Right lobe of liver (tissue), 4 donors: ENCODE measurements around the gene TCTN2.

ENCODE experiments used
- POLR2A ChIP-seq: fragments of 450-650 bp; IDR thresholded peaks from one replicate; pipeline ENCODE4 v1.6.1; 2017; ENCODE audit warnings: antibody characterized with exemption, mild to moderate bottlenecking
- TF ChIP-seq, protein P1 (sequence below), 4 donors: fragments of 200-600 bp in 3 of 4; fragments of 450-650 bp in 1 of 4; IDR thresholded peaks; one replicate each; pipeline versions ENCODE4 v1.5.1 to v1.8.0; 2016 to 2022; ENCODE audit warnings: antibody characterized with exemption in 4 of 4, mild to moderate bottlenecking in 2 of 4
- donor health status: DM: no; HTN: no; CAD: no.
- donor health status: DM: no; HTN: no; CAD: no.
- donor health status: DM: no; HTN: yes; CAD: no.

GRCh38 chr12:123712780-123713319, 41.9 kb downstream of the TCTN2 start:
- TF ChIP-seq, protein P1, sequence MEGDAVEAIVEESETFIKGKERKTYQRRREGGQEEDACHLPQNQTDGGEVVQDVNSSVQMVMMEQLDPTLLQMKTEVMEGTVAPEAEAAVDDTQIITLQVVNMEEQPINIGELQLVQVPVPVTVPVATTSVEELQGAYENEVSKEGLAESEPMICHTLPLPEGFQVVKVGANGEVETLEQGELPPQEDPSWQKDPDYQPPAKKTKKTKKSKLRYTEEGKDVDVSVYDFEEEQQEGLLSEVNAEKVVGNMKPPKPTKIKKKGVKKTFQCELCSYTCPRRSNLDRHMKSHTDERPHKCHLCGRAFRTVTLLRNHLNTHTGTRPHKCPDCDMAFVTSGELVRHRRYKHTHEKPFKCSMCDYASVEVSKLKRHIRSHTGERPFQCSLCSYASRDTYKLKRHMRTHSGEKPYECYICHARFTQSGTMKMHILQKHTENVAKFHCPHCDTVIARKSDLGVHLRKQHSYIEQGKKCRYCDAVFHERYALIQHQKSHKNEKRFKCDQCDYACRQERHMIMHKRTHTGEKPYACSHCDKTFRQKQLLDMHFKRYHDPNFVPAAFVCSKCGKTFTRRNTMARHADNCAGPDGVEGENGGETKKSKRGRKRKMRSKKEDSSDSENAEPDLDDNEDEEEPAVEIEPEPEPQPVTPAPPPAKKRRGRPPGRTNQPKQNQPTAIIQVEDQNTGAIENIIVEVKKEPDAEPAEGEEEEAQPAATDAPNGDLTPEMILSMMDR (IDR thresholded peaks at IDR 0.05) = no peak
- TF ChIP-seq POLR2A = no peak
